ENCODE results near the gene RALGDS.

Gene RALGDS

GRCh38 chr9:133134388-133135145 lies 13.5 kb upstream of the RALGDS start:
- H3K27me3 ChIP-seq (ENCODE audit: control insufficient read depth, insufficient read depth, low read length, poor library complexity, severe bottlenecking), result no peaks in the 10 kb centered on the region
- H3K27ac ChIP-seq (ENCODE audit: insufficient read depth, low read depth, low read length, poor library complexity, severe bottlenecking), result peak overlapping the region; percentile 97
- H3K4me3 ChIP-seq (ENCODE audit: insufficient read depth, low read depth, low read length), result no peak overlapping the region
- H3K4me1 ChIP-seq (ENCODE audit: control insufficient read depth, insufficient read depth, low read length), result peaks cover 20% of the 10 kb centered on the region
- WGBS, 2 experiments, result 93 to 94% methylated on average over 11 of the region's 11 CpGs
- H3K36me3 ChIP-seq (ENCODE audit: control insufficient read depth, insufficient read depth, low read length), result no peaks in the 10 kb centered on the region
- H3K9me3 ChIP-seq (ENCODE audit: control insufficient read depth, low read length), result no peaks in the 10 kb centered on the region

- Histone ChIP-seq H3K9me3 (ENCODE audit: control insufficient read depth, low read length) (no peaks in the 10 kb centered on the region), H3K36me3 (ENCODE audit: control insufficient read depth, insufficient read depth, low read length) (no peaks in the 10 kb centered on the region), H3K27ac (ENCODE audit: insufficient read depth, low read depth, low read length, poor library complexity, severe bottlenecking) (peak overlapping the region; percentile 97), H3K27me3 (ENCODE audit: control insufficient read depth, insufficient read depth, low read length, poor library complexity, severe bottlenecking) (no peaks in the 10 kb centered on the region), H3K4me3 (ENCODE audit: insufficient read depth, low read depth, low read length) (no peak overlapping the region), H3K4me1 (ENCODE audit: control insufficient read depth, insufficient read depth, low read length) (peaks cover 20% of the 10 kb centered on the region)
- 76% methylated on average over 21 of the region's 21 CpGs for WGBS, 2 experiments
Observed at GRCh38 chr9:133133681-133134387, 12.8 kb upstream of the RALGDS start.

DNA sequence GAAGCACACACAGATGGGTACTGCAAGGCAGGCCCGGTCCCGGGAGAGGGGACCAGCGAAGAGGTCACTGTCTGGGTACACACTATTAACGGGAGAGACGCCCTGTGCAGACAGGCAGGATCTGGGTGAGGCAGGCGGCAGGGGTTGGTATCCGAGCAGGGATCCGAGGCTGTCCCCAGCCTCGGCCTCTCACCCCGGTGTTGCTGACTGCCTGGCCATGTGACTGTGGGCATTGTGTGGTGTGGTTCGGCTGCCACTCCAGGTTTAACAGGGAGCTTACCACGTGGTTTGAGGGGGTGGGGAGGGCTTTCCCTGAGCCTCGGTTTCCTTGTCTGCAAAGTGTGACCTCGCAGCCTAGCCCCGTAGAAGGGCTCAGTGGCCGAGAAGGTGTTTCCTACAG lies 11.1 kb upstream of the RALGDS start:
- H3K27me3 ChIP-seq (ENCODE audit: control insufficient read depth, insufficient read depth, low read length, poor library complexity, severe bottlenecking), result no peaks in the 10 kb centered on the region
- H3K4me1 ChIP-seq (ENCODE audit: control insufficient read depth, insufficient read depth, low read length), result peaks cover 20% of the 10 kb centered on the region
- no peak overlapping the region for H3K4me3 ChIP-seq (ENCODE audit: insufficient read depth, low read depth, low read length)
- no peaks in the 10 kb centered on the region for H3K9me3 ChIP-seq (ENCODE audit: control insufficient read depth, low read length)
- 93 to 96% methylated on average over 16 of the region's 16 CpGs for WGBS, 2 experiments
- H3K27ac ChIP-seq (ENCODE audit: insufficient read depth, low read depth, low read length, poor library complexity, severe bottlenecking), result no peak overlapping the region
- H3K36me3 ChIP-seq (ENCODE audit: control insufficient read depth, insufficient read depth, low read length), result no peaks in the 10 kb centered on the region

DNA sequence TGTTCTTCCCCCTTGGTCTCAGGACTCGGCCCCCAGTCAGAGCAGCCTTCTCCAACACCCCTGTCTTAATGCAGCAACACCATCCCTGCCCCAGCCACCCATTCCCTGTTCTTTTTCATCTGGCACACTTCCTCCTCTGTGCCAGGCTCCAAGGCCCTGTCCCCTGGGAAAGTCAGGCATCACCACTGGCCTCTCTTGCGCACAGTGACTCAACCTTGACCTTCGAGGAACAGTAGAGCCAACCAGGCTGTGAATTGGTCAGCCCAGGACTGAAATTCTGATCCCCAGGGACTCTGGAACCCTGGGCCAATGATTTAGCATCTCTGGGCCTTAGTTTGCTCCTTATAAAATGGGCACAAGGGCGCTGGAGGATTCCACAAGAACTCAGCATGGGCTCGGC lies 10.5 kb upstream of the RALGDS start:
- Histone ChIP-seq H3K9me3 (ENCODE audit: control insufficient read depth, low read length) (no peaks in the 10 kb centered on the region), H3K36me3 (ENCODE audit: control insufficient read depth, insufficient read depth, low read length) (no peaks in the 10 kb centered on the region), H3K4me3 (ENCODE audit: insufficient read depth, low read depth, low read length) (no peak overlapping the region), H3K4me1 (ENCODE audit: control insufficient read depth, insufficient read depth, low read length) (peaks cover 20% of the 10 kb centered on the region), H3K27me3 (ENCODE audit: control insufficient read depth, insufficient read depth, low read length, poor library complexity, severe bottlenecking) (no peaks in the 10 kb centered on the region), H3K27ac (ENCODE audit: insufficient read depth, low read depth, low read length, poor library complexity, severe bottlenecking) (no peak overlapping the region)
- WGBS, 2 experiments, result 93% methylated on average over 5 of the region's 5 CpGs

DNA sequence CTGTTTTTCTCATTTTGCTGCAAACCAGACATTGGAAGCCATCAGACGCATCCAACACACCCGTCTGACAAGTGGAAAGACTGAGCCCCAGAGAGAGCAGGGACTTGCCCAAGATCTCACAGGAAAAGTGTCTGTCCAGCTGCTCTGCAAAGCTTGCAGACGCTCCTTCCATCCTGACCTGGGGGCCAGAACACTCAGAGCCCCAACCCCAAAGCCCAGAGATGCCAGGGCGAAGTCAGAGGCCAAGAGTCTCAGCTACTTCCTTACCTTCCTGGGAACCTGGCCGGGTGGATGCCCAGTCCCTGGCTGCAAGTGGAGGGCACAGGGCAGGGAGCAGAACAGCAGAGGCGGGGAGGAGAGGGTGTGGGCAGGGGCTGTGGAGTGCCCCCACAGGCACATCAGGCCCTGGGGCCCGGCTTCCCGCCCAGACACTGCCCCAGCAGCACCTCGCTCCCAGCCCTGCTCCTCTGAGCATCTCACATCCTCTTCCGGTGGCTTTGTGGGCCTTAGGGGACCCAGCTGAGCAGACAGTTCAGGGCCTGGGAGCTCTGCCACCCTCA lies 9.7 kb upstream of the RALGDS start:
- 92% methylated on average over 10 of the region's 10 CpGs for WGBS, 2 experiments
- H3K27me3 ChIP-seq (ENCODE audit: control insufficient read depth, insufficient read depth, low read length, poor library complexity, severe bottlenecking), result no peaks in the 10 kb centered on the region
- H3K9me3 ChIP-seq (ENCODE audit: control insufficient read depth, low read length), result no peaks in the 10 kb centered on the region
- no peaks in the 10 kb centered on the region for H3K36me3 ChIP-seq (ENCODE audit: control insufficient read depth, insufficient read depth, low read length)
- H3K27ac ChIP-seq (ENCODE audit: insufficient read depth, low read depth, low read length, poor library complexity, severe bottlenecking), result no peak overlapping the region
- H3K4me1 ChIP-seq (ENCODE audit: control insufficient read depth, insufficient read depth, low read length), result peaks cover 20% of the 10 kb centered on the region
- no peak overlapping the region for H3K4me3 ChIP-seq (ENCODE audit: insufficient read depth, low read depth, low read length)

DNA sequence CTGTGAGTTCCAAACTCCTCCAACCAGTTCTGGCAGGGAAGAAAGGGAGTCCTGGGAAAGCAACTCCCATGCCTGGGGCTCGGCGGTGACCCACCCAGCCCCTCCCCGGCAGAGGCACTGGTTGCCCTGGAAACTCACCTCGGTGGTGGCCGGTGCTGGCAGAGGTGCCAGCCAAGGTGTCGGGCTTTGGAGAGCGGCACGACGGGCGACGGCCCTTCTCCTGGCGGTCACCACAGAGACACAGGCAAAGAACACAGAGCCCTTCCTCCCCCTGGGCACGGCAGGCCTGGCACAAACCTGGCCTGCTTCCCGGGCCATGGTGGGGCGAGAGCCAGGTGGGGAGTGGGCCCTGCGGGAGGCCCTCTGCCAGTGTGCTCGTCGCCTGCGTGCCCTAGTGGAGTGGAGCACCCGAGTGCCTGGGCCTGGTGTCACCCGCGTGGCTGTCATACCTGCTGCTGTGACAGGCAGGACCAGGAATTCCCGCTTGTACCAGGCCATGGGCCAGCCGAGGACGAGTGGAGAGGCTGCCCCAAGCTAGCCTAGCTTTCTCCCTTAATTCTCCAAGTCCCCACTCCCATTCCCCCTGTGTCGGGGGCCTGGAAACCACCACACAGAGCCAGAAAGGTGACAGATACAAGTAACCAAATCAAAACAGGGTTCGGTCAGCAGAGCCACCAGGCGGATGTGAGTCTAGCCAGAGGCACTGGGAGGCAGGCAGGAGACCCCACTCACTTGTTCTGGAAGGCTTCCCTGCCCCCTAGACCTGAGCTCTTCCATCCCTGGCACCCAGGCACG lies 8.2 kb upstream of the RALGDS start:
- Histone ChIP-seq H3K27ac (ENCODE audit: insufficient read depth, low read depth, low read length, poor library complexity, severe bottlenecking) (no peak overlapping the region), H3K4me1 (ENCODE audit: control insufficient read depth, insufficient read depth, low read length) (peaks cover 20% of the 10 kb centered on the region), H3K36me3 (ENCODE audit: control insufficient read depth, insufficient read depth, low read length) (no peaks in the 10 kb centered on the region), H3K4me3 (ENCODE audit: insufficient read depth, low read depth, low read length) (no peak overlapping the region), H3K9me3 (ENCODE audit: control insufficient read depth, low read length) (no peaks in the 10 kb centered on the region), H3K27me3 (ENCODE audit: control insufficient read depth, insufficient read depth, low read length, poor library complexity, severe bottlenecking) (no peaks in the 10 kb centered on the region)
- 94% methylated on average over 29 of the region's 29 CpGs for WGBS, 2 experiments

DNA sequence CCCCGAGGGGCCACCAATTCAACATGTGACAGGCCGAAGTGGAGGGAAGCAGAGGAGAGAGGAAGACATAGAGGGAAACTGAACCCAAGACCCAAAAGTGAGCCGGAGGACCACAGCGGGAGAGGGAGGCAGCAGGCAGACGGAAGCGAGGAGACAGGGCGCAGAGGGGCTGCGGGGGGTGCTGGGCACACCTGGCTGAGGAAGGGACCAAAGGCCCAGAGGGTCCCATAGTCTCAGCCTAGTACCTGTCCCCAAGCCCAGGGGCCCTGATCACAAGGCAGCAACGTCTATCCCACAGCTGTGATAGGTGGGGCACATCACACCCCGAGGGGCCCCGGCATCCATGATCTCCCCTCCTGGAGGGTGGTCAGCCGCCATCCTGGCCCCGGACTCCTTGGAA lies 7.1 kb upstream of the RALGDS start:
- H3K9me3 ChIP-seq (ENCODE audit: control insufficient read depth, low read length), result no peaks in the 10 kb centered on the region
- no peak overlapping the region for H3K4me3 ChIP-seq (ENCODE audit: insufficient read depth, low read depth, low read length)
- no peaks in the 10 kb centered on the region for H3K36me3 ChIP-seq (ENCODE audit: control insufficient read depth, insufficient read depth, low read length)
- no peak overlapping the region for H3K27ac ChIP-seq (ENCODE audit: insufficient read depth, low read depth, low read length, poor library complexity, severe bottlenecking)
- 93 to 95% methylated on average over 13 of the region's 13 CpGs for WGBS, 2 experiments
- no peaks in the 10 kb centered on the region for H3K27me3 ChIP-seq (ENCODE audit: control insufficient read depth, insufficient read depth, low read length, poor library complexity, severe bottlenecking)
- peaks cover 13% of the 10 kb centered on the region for H3K4me1 ChIP-seq (ENCODE audit: control insufficient read depth, insufficient read depth, low read length)

DNA sequence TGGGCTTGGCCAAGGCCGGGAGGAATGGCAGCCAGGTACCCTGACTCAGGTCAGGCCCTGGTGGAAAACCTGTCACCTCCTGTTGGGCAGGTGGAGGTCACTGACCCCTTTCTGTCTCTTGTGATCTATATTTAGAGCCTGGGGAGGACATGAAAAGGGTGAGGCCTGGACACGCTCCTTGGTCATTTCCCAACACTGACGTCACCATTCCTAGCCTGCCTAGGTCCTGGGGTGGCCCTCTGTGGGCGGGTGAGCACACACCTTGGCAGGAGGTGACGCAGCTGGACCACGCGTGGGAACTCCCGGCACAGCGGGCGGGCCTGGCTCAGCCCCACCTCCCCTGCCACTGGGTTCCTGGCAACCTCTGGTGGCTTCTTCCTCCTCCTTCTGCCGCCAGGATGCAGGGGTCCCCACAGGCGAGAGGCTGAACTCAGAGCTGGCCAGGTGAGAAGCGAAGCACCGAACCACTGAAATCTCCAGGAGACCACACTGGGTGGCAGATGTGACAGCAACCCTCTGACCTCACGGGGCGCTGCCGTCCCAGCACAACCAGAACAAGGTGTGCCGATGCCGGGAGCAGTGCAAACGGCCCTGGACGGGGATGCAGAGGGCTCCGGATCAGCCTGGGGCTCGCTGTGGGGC lies 6.4 kb upstream of the RALGDS start:
- no peaks in the 10 kb centered on the region for H3K27me3 ChIP-seq (ENCODE audit: control insufficient read depth, insufficient read depth, low read length, poor library complexity, severe bottlenecking)
- H3K27ac ChIP-seq (ENCODE audit: insufficient read depth, low read depth, low read length, poor library complexity, severe bottlenecking), result no peak overlapping the region
- 93% methylated on average over 23 of the region's 23 CpGs for WGBS, 2 experiments
- peaks cover 9% of the 10 kb centered on the region for H3K4me1 ChIP-seq (ENCODE audit: control insufficient read depth, insufficient read depth, low read length)
- no peak overlapping the region for H3K4me3 ChIP-seq (ENCODE audit: insufficient read depth, low read depth, low read length)
- H3K36me3 ChIP-seq (ENCODE audit: control insufficient read depth, insufficient read depth, low read length), result no peaks in the 10 kb centered on the region
- H3K9me3 ChIP-seq (ENCODE audit: control insufficient read depth, low read length), result no peaks in the 10 kb centered on the region

DNA sequence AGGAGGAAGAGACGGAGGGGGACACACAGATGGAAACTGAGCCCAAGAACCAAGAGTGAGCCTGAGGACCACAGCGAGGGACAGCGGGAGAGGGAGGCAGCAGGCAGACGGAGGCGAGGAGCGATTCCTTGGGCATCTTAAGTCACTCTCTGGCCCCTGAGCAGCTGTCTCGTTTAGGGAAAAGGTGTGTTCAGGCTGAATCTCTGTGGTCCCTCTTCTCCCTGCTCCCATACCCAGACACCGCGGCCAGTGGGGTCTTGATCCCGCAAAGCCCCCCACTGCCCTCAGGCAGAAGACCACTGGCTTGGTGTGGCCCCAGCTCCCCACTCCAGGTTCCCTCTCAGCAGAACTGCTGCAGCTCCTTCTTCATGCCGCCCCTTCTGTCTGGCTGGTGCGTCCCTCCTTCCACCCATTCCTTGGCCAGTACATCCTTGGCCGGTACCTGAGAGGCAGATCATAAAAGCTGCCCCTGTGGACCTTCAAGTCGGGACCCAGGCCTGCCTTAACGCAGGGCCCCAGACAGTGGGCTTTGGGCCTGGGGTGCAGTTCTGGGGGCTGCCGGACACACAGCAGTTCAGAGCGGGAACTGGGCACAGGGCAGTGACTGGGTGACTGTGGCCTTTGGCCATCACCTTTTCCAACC lies 5.8 kb upstream of the RALGDS start:
- no peaks in the 10 kb centered on the region for H3K9me3 ChIP-seq (ENCODE audit: control insufficient read depth, low read length)
- peaks cover 7% of the 10 kb centered on the region for H3K4me1 ChIP-seq (ENCODE audit: control insufficient read depth, insufficient read depth, low read length)
- no peak overlapping the region for H3K27ac ChIP-seq (ENCODE audit: insufficient read depth, low read depth, low read length, poor library complexity, severe bottlenecking)
- no peaks in the 10 kb centered on the region for H3K36me3 ChIP-seq (ENCODE audit: control insufficient read depth, insufficient read depth, low read length)
- H3K27me3 ChIP-seq (ENCODE audit: control insufficient read depth, insufficient read depth, low read length, poor library complexity, severe bottlenecking), result no peaks in the 10 kb centered on the region
- H3K4me3 ChIP-seq (ENCODE audit: insufficient read depth, low read depth, low read length), result no peak overlapping the region
- WGBS, 2 experiments, result 87 to 88% methylated on average over 17 of the region's 17 CpGs

All from ectodermal cell (in vitro differentiated cells).